Fibroblast of the conjunctiva (primary cell): ENCODE results near the gene WTAP.
A peak's percentile ranks its signal among the peaks of the same experiment; 100 is the strongest.
"Not testable (repeated sequence)": the region's sequence is repeated elsewhere in the genome, so short reads cannot be mapped to it uniquely, and the experiment has no call there.

Experiments used
- DNase-seq: peaks from one replicate; pipeline ENCODE4 v3.0.0-alpha.2; 2010; ENCODE audit warnings: low read depth

Gene WTAP

DNA sequence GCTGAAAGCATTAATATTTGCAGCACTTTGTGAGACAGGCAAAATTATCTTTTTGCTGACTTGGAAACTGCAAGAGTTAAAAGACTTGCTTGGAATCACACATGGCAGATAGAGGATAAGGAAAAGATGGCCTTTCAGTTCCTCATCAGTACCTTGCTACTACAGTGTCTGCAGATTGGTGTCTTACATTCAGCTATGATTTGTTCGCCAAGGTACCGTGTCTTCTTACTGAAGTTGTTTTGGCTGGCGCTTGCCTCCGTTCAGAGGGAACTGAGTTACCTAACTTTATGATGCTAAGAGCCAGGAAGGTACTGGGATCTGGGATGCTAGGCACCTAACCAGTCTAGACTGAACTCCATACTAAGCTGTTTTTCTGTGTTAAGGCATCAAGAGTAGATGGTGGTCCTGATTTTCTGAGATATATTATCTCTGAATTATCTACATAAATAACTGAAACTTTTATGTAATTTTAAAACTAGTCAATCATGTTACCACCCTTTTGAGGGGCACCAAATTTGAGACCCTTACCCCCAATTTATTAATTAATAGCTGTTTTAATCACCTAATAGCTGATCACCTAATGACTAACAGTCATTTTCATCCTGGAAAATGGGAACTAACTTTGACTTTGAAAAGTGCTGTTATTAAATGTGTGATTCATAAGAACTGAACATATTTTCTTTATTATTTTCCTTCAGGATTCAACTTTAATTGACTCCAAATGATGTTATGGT, 2.5 kb downstream of the WTAP start:
- DNase-seq, result no peak

DNA sequence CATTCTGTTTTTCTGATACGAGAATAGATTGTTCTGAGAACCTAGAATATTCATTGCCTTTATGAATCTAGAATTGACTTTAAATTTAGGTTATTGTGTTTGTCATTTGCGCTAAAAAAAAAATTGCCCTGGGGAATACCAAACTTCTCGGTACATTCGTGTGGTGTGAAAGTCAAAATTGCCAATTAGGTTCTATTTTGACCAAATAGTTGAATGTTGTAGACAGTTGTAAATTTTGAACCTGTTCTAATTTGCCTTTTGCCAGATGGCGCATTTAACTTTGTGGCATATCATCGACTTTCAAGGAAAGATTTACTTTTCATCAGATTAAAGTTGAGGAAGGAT, 3.0 kb downstream of the WTAP start:
- DNase-seq, result no peak

DNA sequence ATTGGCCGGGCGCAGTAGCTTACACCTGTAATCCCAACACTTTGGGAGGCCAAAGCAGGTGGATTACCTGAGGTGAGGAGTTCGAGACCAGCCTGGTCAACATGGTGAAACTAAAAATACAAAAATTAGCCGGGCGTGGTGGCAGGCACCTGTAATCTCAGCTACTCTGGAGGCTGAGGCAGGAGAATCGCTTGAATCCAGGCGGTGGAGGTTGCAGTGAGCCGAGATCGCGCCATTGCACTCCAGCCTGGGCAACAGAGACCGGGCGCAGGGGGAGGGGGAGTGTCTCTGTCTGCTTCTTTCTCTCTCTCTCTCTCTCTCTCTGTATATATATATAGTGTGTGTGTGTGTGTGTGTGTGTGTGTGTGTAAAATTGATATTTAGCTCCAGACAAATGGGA, 5.2 kb downstream of the WTAP start:
- DNase-seq, result not testable (repeated sequence)

DNA sequence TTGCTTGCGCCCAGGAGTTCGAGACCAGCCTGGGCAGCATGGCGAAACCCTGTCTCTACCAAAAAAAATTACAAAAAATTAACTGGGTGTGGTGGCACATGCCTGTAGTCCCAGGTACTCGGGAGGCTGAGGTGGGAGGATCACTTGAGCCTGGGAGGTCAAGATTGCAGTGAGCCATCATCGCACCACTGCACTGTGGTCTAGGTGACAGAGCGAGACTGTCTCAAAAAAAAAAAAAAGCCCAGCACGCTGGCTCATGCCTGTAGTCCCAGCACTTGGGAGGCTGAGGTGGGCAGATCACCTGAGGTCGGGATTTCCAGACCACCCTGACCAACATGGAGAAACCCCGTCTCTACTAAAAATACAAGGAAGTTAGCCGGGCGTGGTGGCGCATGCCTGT, 6.1 kb downstream of the WTAP start:
- not testable (repeated sequence) for DNase-seq

DNA sequence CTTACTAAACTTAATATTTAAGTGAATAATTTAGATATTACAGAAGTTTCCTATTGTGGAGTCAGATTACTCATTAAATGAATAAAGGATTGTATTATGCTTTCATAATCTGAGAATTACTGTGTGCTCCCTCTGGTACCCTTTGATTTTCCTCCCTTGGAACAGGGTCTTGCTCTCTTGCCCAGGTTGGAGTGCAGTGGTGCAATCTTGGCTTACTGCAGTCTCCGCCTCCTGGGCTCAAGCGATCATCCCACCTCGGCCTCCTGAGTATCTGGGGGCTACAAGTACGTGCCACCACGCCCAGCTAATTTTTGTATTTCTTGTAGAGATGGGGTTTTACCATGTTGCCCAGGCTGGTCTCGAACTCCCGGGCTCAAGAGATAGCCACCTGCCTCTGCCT, 9.6 kb downstream of the WTAP start:
- DNase-seq, result no peak

DNA sequence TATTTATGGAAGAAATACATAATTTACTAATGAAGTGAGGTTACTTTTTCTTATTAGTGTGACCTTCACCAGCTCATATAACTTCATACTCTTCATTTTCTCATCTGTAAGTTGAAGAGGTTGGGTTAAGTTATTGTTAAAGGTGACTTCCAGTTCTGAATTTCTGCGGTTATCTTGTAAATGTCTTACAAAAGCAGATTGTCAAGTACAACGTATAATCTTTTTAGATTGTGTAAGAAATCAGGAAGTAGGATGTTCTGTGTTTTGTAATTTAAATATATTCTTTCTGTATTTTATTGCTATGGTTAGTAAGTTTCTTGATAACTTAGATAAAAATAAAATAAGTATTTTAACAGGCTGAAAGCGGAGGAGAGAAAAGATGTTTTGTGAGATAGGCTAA, 12.0 kb downstream of the WTAP start:
- DNase-seq, result no peak

DNA sequence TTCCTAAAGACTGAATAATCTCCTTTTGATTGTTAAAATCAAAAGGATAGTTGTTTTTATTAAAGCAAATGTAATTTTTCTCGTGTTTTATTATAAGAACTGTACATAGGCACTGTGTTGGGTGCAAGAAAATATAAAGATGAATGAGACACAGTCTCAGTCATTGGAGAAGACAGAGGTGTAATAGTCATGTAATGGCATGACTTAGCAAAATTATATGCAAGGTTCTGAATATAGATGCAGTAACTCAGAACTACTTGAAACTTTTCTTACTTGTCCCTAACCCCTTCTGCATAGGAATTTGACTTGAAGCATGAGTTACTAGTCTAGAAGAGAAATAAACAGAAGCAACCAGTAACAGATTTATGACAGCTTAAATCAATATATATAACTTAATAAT, 14.9 kb downstream of the WTAP start:
- DNase-seq, result no peak

DNA sequence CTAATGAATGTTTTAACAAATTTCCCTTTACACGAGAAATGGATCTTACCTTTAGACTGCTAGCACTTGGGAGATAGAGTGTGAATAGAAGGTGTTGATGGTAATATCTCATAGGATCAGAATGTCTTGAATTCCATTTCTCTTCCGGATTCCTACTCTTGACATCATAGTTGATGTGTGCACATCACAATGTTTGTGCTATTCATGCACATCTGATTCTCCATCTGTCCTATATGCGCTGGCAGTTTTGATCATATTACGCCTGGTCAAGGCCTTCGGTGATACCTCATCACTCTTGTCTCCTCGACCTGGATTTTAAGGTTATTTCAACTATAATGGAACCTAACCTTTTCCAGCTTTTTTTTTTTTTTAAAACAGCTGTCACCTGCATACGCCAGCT, 17.8 kb downstream of the WTAP start:
- no peak for DNase-seq

DNA sequence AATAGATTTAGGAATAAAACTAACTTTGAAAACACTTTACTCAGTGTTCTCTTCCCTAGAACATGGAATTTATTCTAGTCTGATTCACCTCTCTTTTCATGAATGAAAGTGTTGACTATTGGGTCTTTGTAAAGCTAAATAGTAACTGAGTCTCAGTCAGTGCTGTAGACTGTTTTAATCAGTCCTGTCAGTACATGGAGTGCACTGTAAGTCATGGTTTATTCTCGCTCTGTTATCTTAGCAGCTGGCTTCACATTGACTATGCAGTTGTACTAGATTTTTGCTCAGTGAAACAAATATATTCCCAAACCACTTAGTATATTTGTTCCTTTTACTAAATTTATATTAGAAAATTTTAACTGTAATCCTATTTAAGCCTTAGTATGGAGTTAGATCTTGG, 19.5 kb downstream of the WTAP start:
- DNase-seq, result no peak

DNA sequence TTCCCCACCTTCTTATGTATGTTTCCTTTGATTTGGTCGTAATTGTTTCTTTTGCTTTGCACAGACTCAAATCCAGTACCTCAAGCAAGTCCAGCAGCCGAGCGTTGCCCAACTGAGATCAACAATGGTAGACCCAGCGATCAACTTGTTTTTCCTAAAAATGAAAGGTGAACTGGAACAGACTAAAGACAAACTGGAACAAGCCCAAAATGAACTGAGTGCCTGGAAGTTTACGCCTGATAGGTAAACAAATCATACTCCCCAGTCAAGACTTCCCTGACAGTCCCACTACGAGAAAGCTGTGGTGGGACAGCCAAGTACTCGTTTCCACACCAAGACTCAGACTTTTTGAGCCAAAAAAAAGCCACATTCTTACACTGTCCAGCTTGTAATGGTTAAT, 20.8 kb downstream of the WTAP start:
- not testable (repeated sequence) for DNase-seq

DNA sequence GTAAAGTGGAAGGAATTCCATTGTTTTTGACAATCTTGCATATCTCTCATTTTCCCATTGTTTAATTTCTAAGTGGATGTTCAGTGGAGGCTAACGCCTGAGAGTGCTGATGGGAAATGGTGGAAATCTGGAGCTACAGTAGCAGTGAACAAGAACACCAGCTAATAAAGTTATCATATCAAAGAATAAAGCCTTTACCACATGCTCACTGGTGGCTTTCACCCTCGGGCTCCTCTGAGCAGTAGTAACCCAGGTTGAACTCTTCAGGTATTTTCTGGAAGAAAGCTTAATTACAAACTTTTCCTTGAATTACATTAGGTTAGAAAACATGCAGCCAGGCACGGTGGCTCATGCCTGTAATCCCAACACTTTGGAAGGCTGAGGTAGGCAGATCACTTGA, 24.1 kb downstream of the WTAP start:
- DNase-seq, result no peak

DNA sequence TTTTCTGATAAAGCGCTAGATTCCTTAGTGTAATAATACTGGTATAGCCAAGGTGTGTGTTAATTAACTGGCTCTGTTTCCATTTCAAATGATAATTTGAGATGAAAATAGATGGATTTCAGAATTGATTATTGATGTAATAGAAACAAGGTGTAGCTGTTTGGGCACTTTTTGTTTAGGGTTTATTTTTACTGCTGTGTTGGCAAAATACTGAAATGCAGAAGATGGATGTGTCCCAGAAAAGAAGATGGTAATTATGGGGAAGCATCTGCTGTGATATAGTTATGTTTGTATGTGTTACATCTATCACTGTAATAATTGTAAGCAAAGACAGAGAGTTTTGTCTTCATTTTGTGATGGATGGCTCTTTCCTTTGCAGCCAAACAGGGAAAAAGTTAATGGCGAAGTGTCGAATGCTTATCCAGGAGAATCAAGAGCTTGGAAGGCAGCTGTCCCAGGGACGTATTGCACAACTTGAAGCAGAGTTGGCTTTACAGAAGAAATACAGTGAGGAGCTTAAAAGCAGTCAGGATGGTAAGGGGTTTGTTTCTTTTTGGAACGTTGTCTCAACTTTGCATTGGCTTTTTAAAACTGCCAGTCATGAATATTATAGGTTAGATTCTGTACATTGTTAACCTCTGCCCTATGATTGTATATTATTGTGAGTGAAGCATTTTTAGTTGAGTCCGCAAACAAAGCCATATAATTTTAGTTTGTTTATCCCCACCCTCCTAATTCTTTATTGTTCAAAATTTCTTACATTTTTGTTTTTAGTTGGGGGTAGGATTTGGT, 26.0 kb downstream of the WTAP start:
- no peak for DNase-seq

DNA sequence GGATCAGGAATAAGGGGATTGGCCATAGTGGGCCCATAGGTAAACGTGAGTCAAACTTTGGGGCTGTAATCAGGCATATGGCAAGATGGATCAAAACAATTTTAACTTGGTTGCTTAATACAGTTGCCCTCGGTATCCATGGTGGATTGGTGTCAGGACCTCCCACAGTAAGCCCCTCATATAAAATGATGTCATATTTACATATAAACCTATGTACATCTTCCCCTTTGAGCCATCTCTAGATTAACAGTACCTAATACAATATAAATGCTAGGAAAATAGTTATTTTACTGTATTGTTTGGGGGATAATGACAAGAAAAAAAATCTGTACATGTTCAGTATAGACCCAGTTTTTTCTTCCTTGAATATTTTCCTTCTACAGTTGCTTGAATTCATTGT, 27.1 kb downstream of the WTAP start:
- no peak for DNase-seq

DNA sequence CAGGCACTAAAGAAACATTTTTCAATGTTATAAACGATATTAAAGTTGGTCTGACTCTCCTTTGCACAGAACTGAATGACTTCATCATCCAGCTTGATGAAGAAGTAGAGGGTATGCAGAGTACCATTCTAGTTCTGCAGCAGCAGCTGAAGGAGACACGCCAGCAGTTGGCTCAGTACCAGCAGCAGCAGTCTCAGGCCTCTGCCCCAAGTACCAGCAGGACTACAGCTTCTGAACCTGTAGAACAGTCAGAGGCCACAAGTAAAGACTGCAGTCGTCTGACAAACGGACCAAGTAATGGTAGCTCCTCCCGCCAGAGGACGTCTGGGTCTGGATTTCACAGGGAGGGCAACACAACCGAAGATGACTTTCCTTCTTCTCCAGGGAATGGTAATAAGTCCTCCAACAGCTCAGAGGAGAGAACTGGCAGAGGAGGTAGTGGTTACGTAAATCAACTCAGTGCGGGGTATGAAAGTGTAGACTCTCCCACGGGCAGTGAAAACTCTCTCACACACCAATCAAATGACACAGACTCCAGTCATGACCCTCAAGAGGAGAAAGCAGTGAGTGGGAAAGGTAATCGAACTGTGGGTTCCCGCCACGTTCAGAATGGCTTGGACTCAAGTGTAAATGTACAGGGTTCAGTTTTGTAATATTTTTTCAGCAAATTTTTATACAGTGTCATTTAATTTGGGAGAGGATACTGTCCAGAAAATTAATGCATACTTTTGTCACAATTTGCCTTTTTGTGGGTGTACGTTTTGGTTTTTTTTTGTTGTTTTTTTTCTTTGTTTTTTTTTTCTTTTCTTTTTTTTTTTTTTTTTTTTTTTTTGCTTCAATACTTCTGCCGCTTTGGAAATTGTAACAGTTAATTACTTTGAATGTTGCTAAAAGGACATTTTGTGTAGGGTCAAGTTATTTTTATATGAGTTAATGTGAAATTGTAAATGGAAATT, 27.9 kb downstream of the WTAP start:
- no peak for DNase-seq

DNA sequence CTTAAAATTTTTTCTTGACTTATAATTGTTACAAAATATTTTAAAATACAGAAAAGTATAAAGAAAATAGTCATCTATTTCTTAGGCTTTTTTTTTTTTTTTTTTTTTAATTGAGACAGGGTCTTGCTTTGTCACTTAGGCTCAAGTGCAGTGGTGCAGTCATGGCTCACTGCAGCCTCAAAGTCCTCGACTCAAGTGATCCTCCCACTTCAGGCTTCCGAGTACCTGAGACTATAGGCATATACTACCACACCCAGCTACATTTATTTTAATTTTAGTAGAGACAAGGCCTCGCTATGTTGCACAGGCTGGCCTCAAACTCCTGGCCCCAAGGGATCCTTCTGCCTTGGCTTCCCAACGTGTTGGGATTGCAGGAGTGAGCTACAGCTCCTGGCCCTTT, 29.2 kb downstream of the WTAP start:
- DNase-seq, result no peak

DNA sequence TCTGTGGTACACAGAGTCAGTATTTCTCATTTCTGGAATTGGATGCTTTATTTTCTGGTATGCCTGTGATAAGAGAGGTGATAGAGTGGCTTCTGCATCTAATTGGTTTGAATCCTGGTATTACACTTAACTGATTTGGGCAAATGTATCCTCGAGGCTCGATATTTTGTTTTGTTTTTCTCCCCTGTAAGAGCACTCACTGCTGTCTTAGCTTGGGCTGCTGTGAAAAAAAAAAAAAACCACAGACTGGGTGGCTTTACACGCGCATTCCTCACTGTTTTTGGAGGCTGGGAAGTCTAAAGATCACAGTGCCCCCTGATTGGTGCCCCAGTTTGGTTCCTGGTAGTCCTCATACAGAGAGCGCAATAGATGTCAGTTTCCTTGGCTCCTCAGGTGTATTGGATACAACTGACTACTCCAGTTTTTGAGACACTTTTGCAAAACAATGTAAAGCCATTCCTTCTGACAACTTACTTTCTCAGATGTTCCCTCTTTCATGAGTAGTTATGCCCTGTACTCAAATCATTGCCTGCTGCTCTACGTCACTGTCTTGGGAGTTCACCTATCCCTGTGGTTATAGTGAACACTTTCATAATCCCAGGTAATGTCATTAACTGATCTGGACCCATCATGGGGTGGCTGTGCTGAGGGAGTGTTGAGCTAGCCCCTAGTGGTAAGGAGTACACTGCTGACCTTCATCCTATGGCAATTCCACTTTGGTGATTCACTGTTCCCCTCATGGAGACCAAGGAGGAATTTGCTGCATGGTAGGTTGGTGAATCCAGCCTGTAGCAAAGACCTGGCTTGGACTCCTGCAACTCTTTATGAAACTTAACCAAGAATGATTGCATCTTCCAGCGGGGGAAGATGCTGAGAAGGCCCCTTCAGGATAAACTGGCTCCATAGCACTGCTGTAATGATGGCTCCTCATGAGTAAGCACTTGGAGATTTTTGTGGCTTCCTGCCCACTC, 31.0 kb downstream of the WTAP start:
- no peak for DNase-seq

DNA sequence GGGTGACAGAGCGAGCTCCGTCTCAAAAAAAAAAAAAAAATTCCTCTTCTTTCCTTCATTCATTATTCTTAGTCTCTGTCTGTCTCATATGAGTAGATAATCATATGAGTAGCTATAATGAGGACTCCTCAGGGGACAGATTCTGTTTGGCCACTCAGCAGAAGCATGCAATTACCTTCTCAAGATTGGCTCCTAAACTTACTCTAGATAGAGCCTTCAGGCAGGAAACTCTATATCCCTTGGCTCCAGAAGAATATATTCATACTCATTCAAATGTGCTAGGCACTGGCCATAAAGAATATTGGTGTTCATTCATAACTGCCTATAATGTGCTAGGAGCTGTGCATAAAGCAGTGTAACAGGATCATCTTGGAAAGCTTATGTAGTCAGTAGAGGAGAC, 32.3 kb downstream of the WTAP start:
- no peak for DNase-seq

DNA sequence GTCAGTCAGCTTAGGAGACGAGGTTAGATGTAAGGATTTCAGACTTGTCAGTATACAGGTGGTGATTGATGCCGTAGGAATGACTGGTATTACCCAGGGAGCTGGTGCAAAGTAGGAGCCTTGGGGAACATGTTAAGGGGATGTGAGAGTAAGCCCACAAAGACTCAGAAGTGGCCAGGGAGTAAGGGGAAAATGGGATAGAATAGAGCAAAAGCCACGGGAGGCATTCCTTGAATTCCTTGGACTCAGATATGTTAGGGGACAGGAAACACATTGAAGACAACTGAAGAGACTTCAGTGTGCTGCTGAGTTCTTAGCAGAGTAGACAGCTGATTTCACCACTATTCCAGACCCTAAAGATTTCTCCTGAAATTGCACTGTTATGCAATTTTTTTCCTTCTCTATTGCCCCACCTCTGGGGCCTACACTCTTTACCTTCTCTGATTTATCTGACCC, 33.3 kb downstream of the WTAP start:
- DNase-seq, result no peak

DNA sequence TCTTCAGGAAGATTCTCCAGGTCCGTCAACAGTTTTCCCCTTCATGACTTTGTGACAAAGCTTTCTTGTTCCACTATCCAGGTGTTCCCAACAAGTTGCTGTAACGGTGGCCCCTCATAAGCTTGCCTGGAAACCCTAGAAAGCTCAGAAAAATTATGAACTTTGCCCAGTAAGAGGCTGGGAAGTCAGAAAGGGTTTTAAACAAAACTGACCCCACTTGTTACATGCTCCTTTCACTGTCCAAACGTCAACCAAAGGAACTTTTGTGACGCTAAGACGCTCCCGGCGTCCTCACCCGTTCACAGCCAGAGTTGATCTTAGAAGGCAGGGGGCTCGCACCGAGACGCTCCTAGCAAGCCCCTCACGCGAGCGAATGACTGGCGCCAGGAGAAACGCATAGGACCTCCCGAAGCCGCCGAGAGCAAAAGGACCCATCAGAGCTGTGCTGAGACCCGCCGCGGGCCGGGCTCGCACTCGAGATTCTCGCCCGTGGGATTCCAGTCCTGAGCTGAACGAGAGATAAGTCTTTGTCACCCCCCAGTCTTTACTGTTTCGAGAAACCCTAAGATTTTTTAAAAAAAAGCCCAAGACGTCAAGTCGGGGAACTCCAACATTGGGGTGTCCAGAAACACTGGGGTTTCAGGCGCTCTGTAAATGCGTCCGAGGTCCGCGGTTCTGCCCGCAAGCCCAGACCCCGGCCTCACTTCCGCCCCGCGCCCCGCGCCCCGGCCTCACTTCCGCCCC, 34.0 kb downstream of the WTAP start:
- no peak for DNase-seq

DNA sequence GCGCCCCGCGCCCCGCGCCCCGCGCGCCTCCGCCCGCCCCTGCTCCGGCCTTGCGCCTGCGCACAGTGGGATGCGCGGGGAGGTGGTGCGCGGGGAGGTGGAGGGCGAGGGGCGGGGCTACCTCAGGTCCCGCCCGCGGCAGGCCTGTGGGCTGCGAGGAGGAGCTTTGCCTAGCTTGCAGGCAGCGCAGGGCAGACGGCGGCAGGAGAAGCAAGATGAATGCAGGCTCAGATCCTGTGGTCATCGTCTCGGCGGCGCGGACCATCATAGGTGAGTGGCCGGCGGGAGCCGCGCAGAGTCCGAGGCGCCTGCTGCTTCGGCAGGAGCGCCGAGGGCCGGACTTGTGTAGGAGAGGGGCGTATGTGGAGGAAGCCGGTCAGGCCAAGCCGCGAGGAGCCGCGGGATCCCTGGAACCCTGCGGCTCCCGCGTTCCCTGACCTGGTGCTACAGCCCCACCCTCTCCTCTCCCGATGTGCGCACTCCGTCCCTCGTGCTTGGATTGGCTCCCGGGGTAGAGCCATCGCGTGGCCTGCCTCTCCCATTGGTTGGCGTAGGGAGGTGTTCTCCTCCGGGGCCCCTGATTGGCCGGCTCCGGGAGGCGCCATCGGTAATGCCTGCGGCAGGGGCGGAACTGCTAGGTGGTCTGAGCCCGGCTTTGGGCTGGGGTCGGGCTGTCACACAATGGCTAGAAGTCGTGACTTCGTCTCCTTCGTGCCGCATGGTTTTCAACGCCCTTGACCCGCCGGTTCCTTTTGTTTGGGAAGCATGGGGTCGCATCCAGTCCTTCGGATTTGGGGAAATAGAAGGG, 34.8 kb downstream of the WTAP start, which contains the start of gene ACAT2:
Gene ACAT2 (plus strand): TSS at position 173 of the 808 bp plus-strand sequence. CDS start 43 bp downstream, at position 216.
- DNase-seq, result peak; percentile 91
